ENCODE measurements around the gene NAA50.

Gene NAA50

GRCh38 chr3:113741086-113741485 lies 5.0 kb downstream of the NAA50 start:
- no peak for DNase-seq

GRCh38 chr3:113736548-113737089 lies 9.4 kb downstream of the NAA50 start:
- DNase-seq = peak; percentile 32

- DNase-seq = no peak
These were observed 14.4 kb downstream of the NAA50 start for GRCh38 chr3:113731694-113732093.

- no peak for DNase-seq
These were observed 15.5 kb downstream of the NAA50 start for GRCh38 chr3:113730550-113730949.

- DNase-seq = no peak
These were observed 17.4 kb downstream of the NAA50 start for GRCh38 chr3:113728661-113729060.

GRCh38 chr3:113721636-113722035 lies 24.4 kb downstream of the NAA50 start:
- no peak for DNase-seq

- DNase-seq = no peak
These were observed 26.3 kb downstream of the NAA50 start for GRCh38 chr3:113719758-113720157.

GRCh38 chr3:113719294-113719693 lies 26.8 kb downstream of the NAA50 start:
- DNase-seq = no peak

- DNase-seq = no peak
These were observed 28.2 kb downstream of the NAA50 start for GRCh38 chr3:113717818-113718217.

- DNase-seq = no peak
These were observed 28.7 kb downstream of the NAA50 start for GRCh38 chr3:113717308-113717707.

- no peak for DNase-seq
These were observed 31.3 kb downstream of the NAA50 start for GRCh38 chr3:113714702-113715101.

GRCh38 chr3:113712129-113712528 lies 33.9 kb downstream of the NAA50 start:
- no peak for DNase-seq

GRCh38 chr3:113707835-113708234 lies 38.2 kb downstream of the NAA50 start:
- DNase-seq = no peak

- peak; percentile 25 for DNase-seq
These were observed 47.1 kb downstream of the NAA50 start for GRCh38 chr3:113698956-113699355.

- DNase-seq = no peak
These were observed 47.8 kb downstream of the NAA50 start for GRCh38 chr3:113698213-113698742.

GRCh38 chr3:113697500-113698090 lies 48.5 kb downstream of the NAA50 start:
- no peak for DNase-seq

GRCh38 chr3:113696658-113697499 lies 49.2 kb downstream of the NAA50 start:
- DNase-seq = peak; percentile 98

GRCh38 chr3:113695786-113696645 lies 50.0 kb downstream of the NAA50 start, which contains the start of gene USF3:
Gene USF3 (minus strand): TSS chr3:113696642. CDS start chr3:113674878, 21,764 bp downstream.
- peak; percentile 88 for DNase-seq

GRCh38 chr3:113695431-113695785 lies 50.6 kb downstream of the NAA50 start:
- peak; percentile 2 for DNase-seq

- no peak for DNase-seq
These were observed 55.6 kb downstream of the NAA50 start for GRCh38 chr3:113690482-113690881.

- no peak for DNase-seq
These were observed 59.9 kb downstream of the NAA50 start for GRCh38 chr3:113685956-113686721.

- DNase-seq = no peak
These were observed 60.9 kb downstream of the NAA50 start for GRCh38 chr3:113685124-113685523.
